Inflammatory macrophage treated with lipopolysaccharide for 1 hour (primary cell): Measurements from ENCODE around the gene ZNF75A.
A peak's percentile ranks its signal among the peaks of the same experiment; 100 is the strongest.

Source experiments
- DNase-seq, 2 donors: peaks; one replicate each; pipeline ENCODE4 v3.0.0-alpha.2; 2020 to 2022

ZNF75A gene

DNA sequence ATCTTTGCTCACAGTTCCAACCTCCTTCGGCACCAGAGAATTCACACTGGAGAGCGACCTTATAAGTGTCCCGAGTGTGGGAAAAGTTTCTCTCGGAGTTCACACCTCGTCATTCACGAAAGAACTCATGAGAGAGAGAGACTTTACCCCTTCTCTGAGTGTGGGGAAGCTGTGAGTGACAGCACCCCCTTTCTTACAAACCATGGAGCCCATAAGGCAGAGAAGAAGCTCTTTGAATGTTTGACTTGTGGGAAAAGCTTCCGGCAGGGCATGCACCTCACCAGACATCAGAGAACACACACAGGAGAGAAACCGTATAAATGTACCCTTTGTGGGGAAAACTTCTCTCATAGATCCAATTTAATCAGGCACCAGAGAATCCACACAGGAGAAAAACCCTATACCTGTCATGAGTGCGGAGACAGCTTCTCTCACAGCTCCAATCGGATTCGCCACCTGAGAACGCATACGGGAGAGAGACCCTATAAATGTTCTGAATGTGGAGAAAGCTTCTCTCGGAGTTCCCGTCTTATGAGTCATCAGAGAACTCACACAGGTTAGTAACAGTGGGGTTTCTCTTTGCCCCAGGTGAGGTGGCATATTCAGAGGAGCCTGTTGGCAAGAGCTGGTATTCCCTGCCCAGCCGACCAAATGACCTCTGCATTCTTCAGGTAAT, 15.2 kb upstream of the ZNF75A start:
- DNase-seq, result no peak

GRCh38 chr16:3292604-3293003, 12.7 kb upstream of the ZNF75A start:
- no peak for DNase-seq

DNA sequence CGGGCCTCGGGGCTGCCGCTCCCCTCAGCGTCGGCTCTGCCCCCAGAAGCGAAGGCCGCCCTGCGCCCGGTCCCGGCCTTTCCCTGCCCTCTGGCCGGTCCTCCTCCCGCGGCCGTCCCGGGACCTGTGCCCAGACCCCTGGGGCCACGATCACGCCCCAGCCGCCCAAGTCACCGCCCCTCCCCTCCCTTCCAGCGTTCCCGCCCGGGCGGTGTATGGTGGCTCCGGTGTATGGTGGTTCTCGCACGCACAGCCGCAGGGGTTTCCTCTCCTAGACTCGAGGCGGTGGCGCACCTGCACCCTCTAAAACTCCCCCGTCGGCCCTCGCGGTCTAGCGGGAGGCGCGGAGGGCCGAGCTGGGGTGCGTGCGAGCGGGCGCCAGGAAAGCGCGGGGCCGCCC, 10.1 kb upstream of the ZNF75A start:
- no peak for DNase-seq

GRCh38 chr16:3295783-3296182, 9.5 kb upstream of the ZNF75A start:
- DNase-seq, result no peak

DNA sequence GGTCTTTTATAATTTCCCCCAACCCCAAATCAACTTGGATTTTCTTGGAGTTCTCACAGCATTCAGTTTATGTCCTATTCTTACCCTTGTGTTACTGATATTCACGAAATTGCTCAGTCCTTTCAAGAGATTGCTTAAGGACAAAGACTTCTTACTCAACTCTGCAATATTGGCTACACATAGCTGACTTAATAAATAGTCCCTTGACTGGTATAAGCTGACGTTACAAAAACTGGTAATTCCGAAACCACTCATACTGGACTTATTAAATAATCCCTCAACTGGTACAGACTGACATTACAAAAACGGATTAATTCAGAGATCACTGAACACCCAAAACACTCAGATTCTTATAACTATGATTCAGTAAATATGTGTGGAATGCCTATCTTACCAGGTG, 927 bp upstream of the ZNF75A start:
- peak; percentile 48 to 57 for DNase-seq

- DNase-seq, result no peak
Measured at GRCh38 chr16:3306078-3306477, 781 bp downstream of the ZNF75A start.

DNA sequence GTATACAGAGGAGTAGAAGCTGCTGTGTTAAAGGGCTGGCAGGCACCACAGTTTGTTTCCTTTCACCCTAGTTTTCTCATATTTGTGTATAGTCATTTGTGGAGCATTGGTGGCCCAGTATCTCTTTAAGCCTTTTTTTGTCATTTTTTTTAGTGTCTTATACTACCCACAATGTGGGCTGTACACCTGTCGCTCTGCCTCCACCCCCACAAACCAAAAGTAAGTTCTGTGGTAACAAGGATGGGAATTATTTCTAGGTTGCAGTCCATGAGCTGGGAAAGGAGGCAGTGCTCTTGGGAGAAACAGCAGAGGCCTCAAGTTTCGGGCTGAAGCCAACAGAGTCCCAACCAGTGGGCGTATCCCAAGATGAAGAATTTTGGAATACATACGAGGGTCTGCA, 6.2 kb downstream of the ZNF75A start:
- no peak for DNase-seq

- peak in 1 of 2 donors; percentile 4 for DNase-seq
Measured at GRCh38 chr16:3317315-3317999, 12.2 kb downstream of the ZNF75A start.

DNA sequence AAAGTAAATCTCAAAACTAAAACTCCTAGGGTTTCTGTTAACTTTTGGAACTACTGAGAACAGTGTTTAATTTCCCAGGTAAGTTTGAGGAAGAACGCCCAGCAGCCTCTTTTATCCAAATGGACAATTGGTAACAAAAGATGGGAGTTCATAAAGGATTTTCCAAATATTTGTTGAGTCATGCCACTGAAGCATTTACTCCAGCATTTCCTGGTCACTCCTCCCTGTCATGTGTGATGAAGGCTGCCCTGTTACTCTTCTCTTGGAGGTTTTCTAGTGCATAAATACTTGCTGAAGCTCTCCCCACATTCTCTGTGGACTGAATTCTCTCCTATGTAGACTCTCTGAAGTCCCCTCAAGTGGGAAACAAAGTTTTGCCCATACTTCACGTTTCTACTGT, 16.5 kb downstream of the ZNF75A start:
- no peak for DNase-seq

DNA sequence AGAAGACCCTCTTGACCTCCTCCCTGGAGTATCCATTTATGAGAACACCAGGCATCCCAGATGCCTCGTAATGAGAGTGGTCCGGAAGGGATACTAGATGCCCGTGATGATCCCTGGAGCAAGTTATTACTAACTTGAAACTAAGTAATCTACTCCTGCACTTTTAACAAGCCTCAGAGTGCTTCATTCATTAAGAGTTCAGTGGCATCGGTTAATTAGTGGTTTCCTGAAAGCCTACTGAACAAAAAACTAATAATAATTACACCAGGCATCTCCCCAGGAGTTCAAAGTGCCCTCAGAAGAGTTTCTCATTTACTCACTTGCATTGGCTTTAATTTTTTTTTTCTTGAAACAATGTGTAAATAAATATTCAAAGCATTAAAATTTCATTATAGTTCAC, 22.2 kb downstream of the ZNF75A start:
- no peak for DNase-seq

GRCh38 chr16:3328104-3328503, 22.8 kb downstream of the ZNF75A start:
- DNase-seq, result no peak

DNA sequence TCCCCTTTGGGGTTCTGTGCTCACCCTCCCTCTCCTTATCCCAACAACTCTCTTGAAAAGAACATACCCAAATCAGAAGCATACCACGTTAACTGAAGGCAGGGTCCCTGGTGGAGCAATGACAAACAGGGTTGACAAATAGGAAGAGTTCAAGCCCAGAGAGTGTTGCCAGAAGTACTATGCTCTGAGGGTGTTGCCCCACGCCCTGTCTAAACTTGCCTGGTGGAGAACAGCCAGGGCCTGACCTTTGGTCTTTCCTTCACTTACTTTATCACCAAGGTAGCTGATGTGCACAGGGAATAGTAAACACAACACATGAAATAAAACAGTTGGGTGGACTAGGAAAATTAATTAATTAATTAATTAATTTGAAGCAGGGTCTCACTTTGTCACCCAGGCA, 23.3 kb downstream of the ZNF75A start:
- no peak for DNase-seq

GRCh38 chr16:3346041-3346440, 40.7 kb downstream of the ZNF75A start:
- DNase-seq, result no peak

DNA sequence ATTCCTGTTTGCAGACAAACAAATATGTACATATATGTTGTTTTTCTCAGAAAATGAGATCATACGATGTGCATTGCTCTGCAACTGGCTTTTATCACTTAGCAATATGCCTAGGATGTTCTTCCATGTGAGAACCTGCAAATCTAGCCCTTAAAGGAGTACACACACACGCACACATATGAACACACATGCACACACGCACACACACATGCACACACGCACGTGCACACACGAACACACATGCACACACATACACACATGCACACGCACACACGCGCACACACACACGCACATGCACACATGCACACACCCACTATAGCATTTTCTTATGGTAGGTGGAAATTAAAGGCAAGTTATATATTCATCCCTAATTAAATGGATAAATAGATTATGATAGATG, 42.3 kb downstream of the ZNF75A start:
- no peak for DNase-seq

GRCh38 chr16:3348547-3349167, 43.4 kb downstream of the ZNF75A start:
- DNase-seq, result no peak

DNA sequence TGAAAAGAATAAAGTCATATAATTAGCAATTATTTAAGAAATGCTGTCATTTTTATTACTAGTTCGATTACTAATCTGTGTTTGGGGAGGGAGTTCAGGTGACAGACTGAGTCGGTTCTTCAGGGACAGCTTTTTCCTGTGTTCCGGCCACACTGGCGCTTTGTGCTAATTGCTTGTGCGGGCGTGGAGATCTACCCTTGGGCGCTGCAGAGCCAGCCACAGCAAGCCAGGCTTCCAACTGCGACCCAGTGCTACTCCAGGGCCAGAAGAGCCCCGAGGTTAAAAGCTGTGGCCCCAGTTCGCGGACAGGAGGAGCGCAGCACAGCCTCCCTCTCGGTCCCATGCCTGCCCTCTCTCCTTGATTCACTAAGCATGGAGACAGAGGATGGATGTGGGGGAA, 43.9 kb downstream of the ZNF75A start:
- DNase-seq, result no peak

- no peak for DNase-seq
Measured at GRCh38 chr16:3355589-3355988, 50.3 kb downstream of the ZNF75A start, which contains the start of gene OR2C1. OR2C1 (plus strand) TSS chr16:3355889; CDS start chr16:3355941, 52 bp downstream.

- DNase-seq, result no peak
Measured at GRCh38 chr16:3356118-3356517, 50.8 kb downstream of the ZNF75A start.

GRCh38 chr16:3358871-3359270, 53.6 kb downstream of the ZNF75A start:
- no peak for DNase-seq

DNA sequence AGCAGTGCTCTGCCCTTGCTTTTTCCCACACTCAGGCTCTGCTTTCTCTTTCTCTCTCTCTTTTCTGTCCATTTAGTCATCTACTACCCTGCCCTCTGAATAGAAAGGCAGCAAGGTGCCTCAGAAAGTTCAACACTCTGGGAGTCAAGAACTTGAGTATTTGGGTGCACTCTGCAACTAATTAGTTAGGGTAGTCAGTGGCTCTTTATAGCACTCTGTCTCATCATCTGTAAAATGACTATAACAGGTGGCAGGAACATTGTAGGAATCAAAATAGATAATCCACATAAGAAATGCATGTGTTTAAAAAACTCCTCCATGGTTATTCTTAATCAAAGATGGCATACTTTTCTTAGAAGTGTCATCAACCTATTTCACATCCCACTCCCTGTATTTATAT, 57.6 kb downstream of the ZNF75A start:
- no peak for DNase-seq

- no peak for DNase-seq
Measured at GRCh38 chr16:3363793-3364192, 58.5 kb downstream of the ZNF75A start.

DNA sequence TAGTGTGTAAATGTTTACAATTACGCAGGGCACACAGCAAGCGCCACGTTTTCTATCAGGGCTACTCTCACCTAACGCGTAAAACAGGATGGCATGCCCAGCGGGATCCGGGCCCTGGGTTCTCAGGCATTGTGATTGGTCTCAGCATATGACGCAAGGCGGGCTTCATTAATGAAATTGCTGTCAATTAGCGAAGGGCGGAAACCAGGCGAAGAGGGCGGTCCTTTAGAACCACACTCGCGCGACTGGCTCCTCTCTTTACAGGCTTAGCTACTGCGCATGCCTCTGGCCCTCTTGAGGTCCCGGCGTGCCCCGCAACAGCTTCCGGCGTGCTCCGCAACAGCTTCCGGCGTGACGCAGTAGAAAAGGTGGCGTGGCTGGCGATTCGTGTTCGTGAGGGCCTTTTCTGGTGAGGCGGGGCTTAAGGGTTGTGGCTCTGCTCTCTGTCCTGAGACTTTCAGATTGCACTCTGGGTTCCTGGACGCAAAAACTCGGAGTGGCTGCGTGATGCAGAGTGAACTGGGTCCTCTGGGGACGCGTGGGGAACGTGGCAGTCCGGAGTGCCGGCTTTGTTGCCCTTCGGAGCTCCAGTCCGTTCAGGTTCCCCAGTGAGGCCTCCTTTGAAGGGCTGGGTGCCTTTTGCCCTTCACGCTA, 59.6 kb downstream of the ZNF75A start:
- DNase-seq, result peak; percentile 63 to 68
